ENCODE measurements around the gene KCTD18.

Gene KCTD18

DNA sequence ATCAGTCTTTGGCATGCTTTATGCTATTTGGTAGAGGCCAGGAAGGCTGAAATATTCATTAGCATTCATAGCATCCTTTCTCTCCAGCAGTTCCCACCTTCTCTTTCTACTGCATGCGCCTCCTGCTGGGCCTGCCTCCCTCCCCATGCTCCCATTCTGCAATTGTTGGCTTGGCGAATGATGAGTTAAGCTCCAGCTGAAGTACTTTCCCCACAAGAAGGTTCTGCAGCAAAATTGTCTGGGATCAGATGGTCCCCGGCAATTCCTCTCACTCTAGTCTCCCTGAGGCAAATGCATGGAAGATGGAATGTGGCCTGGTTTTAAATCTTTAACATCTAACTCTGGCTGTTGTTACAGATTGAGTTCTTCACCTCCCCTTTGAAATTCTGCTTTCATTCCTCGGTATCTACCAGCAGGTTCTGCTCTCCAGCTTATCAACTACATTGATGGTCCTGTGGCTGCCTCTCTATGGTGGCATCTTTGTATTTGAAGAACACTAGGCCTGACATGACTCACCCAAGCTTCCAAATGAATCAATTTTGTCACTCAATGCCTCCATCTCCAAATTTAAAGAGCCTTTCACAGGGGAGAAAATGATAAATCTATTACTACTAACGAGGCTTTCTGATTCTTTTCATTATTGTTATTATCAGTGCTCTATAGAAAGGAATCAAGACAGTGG, 55.9 kb downstream of the KCTD18 start:
- DNase-seq, result no peak

DNA sequence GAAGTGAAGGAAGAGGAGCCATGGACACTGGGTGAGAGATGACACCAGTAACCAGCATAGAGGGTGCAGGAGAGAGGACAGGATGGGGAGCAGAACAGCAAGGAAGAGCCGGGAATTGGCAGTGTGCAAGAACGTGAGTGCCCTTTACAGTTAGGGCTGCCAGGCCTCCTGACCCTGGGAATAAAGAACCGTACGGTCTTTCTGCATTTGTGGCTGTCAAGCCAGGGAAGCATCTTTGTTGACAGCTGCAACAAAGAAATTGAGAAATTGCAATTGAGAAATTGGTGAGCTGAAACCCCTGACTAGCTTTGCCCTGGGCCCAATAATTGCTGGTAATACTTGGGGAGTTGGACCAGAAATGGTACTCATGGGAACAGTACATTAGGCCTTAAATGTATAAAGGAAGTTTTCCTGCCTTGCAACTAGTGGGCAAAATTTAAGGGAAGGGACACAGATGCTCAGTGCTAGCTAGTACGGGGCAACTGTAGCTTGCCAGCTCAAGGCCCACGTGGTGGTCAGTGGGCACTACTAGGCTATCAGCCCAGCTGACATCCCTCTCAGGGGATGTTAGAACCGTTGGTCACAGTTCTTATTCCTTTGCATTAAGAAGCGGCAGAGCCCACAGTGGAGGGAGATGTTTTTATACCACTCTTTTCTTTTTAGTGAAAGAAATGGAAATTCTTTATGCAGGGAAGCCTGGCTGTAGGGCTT, 56.6 kb downstream of the KCTD18 start:
- DNase-seq, result no peak

DNA sequence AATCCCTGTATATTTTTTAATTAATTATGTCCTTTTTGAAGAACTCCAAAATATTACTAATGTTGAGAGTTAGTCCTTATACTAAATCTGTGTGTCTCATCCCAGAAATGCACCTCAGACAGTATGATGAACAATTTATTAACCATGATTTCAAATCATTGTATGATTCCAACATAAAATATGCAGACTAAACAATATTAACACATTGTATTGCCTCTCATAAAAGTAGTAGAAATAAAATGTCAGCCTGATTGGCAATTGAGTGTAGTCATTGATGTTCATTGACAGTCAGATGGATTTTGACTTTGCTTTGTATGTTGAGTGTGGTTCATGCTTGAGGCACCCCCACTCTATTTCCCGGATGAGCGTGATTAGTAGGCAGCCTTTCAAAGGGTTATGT, 57.5 kb downstream of the KCTD18 start:
- no peak for DNase-seq

DNA sequence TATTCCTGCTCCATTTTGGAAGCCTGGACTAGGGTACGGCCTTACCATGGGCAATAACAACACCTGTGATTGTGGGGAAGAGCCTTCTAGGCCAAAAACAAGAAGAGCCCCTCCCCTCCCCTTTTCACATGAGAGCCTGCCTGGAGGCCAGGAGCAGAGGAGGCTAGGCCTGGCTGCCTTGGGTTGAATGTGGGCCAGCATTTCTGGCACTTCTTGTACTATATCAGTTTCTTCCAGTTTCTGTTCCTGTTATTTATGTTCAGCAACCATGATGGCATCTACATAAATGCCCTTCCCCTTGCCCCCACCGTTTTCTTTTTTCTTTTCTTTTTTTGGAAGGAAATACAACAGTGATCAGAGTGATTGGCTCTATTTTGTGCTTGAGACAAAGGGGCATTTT, 58.4 kb downstream of the KCTD18 start:
- DNase-seq, result no peak

DNA sequence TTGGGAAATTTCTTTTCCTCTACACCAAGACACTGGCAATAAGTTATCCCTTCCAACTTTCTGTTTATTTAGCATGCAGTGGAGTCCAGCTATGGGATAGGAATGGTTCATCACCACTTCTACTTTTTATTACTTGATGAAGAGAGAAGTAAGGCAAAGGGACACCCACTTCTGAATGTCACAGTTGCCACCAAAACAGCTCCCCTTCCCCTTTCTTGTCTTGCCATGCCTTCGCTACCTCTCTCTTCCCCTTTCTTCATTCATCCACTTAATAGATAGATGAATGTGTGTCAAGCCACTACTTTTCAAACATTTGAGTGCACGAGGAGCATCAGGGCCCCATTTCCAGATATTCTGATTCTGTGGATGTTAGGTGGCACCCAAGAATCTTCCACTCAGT, 59.6 kb downstream of the KCTD18 start:
- DNase-seq, result no peak

DNA sequence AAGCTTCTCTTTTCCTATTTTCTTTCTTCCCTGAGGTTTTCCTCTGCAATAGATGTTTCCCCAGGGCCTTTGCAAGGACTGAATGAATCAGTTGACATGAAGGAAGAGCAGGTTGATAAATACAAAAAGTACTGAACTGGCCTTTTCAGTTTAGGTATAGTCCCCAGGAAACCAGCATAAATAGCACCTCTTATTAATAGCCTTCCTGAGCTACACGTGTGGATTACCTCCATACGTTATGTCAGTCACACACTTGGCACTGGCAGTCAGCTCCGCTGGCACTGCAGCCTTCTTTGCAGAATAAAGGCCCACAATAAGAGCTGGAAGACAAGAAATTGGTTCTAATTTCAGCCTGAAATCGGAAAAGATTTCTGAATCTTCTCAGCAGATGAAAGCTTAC, 60.7 kb downstream of the KCTD18 start:
- no peak for DNase-seq

DNA sequence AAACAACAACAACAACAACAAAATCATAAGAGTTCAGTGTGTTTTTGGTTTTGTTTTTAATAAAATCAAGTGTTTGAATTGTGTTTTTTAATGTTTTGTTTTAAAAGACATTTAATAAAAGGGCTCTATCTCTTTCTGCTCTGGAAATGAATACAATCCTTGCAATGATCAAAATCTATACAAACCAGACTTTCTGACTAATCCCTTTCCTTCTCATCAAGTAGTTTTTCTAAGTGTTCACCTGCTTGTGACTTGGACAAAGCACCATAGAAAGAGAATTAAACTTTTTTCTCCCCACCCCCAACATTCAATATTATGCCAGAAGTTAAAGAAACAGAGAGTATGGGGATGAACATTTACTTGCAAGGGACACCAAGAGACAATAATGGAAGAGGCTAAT, 61.4 kb downstream of the KCTD18 start:
- DNase-seq, result no peak

DNA sequence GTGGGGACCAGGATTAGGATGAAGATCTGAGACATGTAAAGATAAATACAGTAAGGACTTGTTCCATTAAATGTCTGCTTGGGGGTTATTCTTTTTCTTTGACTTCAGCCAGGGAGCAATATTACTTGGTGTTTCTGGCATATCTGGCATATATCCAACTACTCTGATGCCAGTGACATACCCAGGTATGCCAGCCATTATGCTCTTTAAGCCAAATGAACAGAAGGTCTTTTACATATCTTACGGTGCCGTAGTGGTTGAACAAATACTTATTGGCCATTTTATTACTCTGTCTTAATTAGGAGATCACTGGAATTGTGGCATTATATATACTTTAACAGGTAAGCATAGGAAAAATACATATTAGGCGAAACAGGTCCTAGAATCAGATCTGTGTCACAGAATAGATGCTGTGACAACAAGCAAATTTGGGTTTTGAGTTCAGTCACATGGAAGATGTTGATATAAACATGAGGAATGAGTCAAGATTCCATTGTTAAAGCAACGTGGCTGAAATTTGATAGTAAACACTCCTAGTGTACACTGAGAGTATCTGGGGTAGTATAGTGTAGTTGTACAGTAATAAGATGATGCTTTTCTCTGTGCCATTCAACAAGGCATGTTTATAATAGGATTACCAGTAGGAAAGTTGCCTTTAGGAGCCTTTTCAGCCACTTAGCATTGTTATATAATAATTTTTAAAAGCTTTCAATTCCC, 62.6 kb downstream of the KCTD18 start:
- DNase-seq, result no peak

DNA sequence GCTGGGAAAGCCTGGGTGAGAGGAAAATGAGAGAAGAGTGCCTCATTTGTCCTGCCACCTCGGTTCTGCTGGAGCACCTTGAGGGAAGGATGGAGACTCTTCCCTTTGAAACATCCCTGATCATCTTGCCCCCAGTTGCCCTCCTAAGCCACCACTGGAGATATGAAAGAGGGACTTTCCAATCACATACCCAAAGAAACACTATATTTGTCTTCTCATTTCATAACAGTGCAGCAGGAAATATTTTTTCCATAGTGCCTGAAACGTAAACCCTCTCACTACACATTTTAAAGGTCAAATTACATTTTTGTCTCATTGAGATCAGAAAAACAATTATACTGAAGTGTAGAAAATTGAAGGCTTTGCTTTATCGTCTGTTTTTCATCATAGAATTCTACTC, 63.3 kb downstream of the KCTD18 start:
- no peak for DNase-seq

DNA sequence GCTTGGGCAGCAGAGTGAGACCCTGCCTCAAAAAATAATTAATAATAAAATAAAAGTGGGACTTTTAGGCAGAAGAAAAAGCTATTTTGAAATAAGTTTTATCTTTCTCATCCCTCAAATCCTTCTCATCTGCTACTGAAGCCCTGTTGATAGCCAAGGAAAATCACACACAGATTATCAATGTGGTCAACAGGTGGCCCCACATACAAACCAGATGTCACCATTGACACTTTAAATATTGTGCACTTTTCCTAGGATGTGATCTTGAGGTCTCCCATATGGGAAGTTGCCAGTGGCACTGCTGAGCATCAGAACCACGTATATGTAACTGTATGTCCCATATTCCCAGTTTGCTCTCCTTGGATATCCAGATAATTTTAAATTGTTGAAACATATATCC, 64.6 kb downstream of the KCTD18 start:
- no peak for DNase-seq

DNA sequence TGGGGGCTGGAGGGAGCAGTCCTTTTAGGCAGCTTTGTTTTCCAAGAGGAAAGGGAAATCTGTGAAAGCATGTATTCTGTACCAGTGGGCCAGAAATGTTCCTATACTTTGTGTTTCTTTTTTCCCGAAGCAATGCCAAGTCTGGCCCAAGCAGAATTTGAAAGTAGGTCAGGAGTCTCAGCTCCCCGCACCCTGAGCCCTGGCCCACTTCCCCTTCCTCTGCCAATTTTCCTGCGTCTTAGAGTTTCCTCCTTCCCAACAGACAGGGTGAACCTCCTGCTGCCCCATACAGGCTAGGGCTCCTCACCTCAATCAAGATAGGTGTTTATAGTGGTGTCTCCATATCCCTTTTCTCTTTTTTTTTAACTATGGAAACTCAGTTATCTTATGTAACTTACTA, 65.3 kb downstream of the KCTD18 start:
- no peak for DNase-seq

DNA sequence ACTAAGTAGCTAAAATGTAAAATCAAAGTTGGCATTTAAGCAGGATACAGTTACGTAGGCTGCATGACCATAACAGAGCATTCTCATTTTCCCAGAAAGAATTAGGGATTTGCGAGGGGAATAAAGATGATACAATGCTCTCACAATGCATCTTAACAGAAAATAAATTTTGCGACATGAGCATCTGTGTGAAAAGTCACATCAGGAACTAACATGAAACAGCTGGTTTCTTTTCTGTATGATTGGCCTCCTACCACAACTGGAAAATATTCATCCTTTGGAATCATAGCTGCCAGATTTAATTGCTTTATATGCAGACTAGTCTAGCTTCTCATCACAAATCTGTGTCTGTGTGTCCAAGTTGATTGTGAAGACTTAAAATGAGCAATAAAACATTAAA, 66.0 kb downstream of the KCTD18 start:
- DNase-seq, result no peak

DNA sequence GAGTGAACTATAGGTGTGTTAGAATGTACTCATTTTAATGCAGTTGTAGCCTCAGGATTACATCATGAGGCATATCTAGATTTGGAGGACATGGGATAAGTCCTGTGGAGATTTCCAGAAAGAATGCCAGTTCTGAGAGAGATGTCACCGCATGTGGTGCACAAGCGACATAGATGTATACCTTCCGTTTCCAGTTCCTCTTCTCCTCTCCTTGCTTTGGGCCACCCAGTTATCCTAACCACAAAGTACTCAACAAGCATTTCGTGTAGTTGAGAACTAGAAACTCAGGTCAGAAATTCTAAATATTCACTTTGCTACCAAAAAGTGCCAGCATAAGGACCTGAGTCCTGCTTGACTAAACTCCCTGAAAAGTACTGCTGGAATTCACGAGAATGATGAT, 66.5 kb downstream of the KCTD18 start:
- DNase-seq, result no peak

DNA sequence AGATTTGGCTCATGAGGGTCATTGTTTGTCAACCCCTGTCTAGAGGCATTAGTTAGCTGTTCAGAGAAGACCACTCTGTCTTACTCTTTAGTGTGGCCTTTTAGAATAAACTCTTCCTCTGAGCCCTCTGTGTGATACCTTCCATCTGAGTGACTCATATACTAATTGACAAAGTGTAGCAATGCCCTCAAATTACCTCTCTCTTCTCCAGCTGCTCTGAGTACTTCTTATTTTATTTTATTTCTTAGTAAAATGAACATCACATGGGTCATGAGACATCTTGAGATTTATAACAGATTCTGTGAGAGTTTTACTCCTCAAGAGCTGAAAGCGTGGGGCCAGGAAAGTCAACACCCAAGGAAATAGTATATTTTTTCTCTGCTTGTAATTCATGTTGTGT, 67.4 kb downstream of the KCTD18 start:
- no peak for DNase-seq

DNA sequence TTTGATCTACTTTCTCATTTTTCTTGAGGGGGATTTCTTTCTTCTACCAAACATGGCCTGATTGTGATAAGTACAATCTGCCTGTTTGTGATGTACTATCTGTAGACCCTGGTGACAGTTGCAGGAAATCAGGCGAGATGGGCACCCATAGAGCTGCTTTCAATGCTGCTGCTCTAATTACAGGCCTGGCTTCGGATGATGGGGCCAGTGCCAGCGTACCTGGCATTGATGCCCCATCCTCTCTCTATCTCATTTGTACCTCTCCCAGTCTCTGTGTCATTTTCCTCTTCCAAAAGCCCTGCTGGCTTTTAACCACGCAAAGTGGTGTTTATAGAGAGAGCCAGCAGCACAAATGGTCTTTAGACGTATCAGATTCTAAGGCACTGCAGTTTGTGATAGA, 69.9 kb downstream of the KCTD18 start:
- no peak for DNase-seq
